HEK293 (cell line): Measurements from ENCODE around the gene LRP1-AS.

Experiments
- CTCF ChIA-PET: fragments of 350-600 bp; formaldehyde crosslinking; extraction: SDS; loops from one replicate; lab custom pipeline; 2021; ENCODE audit warnings: antibody characterized with exemption; lab: Yijun Ruan, JAX
- POLR2A ChIA-PET: fragments of 300-600 bp; formaldehyde crosslinking; extraction: SDS; loops from one replicate; lab custom pipeline; 2020; ENCODE audit warnings: antibody characterized with exemption, inconsistent platforms; lab: Yijun Ruan, JAX
- H3K27ac ChIP-seq: fragments of 200-500 bp; sonication (Bioruptor generic); 2 replicates; pipeline ENCODE4 v1.5.1; 2014; ENCODE audit warnings: low read depth, low read length, control low read depth, inconsistent platforms; ENCODE audit errors: extremely low read depth
- H3K36me3 ChIP-seq, 2 experiments: fragments of 200-500 bp in 1 of 2; sonication (Bioruptor generic) in 1 of 2; 1 replicate in 1 of 2; 2 replicates in 1 of 2; pipeline ENCODE4 v1.5.1; 2014 to 2017; ENCODE audit warnings: inconsistent platforms in 2 of 2, low read length in 2 of 2; ENCODE audit not compliant: control insufficient read depth in 2 of 2, insufficient read depth in 1 of 2
- H3K4me1 ChIP-seq: fragments of 200-500 bp; sonication (Bioruptor generic); 2 replicates; pipeline ENCODE4 v1.5.1; 2014; ENCODE audit warnings: mild to moderate bottlenecking, low read length, inconsistent platforms; ENCODE audit not compliant: control insufficient read depth, insufficient read depth
- H3K4me3 ChIP-seq: 2 replicates; pipeline ENCODE4 v1.5.1; 2011; ENCODE audit warnings: low read depth, mild to moderate bottlenecking, control low read depth, low read length, moderate library complexity
- H3K9me3 ChIP-seq: fragments of 200-500 bp; sonication (Bioruptor generic); 2 replicates; pipeline ENCODE4 v1.5.1; 2014; ENCODE audit warnings: low read depth, low read length, inconsistent platforms; ENCODE audit not compliant: control insufficient read depth, insufficient read depth
- EGR2 ChIP-seq: fragments of 450-650 bp; formaldehyde crosslinking; IDR thresholded peaks from 2 replicates; pipeline ENCODE4 v1.5.1; 2016; ENCODE audit warnings: low read depth, missing biosample characterization, missing genetic modification characterization
- GLI4 ChIP-seq: fragments of 450-650 bp; formaldehyde crosslinking; IDR thresholded peaks from 2 replicates; pipeline ENCODE4 v1.5.1; 2016; ENCODE audit warnings: missing biosample characterization, missing genetic modification characterization
- GLIS1 ChIP-seq: fragments of 450-650 bp; formaldehyde crosslinking; IDR thresholded peaks from 2 replicates; pipeline ENCODE4 v1.5.1; 2016; ENCODE audit warnings: missing biosample characterization, missing genetic modification characterization
- KLF16 ChIP-seq: fragments of 450-650 bp; formaldehyde crosslinking; IDR thresholded peaks from 2 replicates; pipeline ENCODE4 v1.5.1; 2017; ENCODE audit warnings: missing biosample characterization, missing genetic modification characterization
- KLF8 ChIP-seq: fragments of 450-650 bp; formaldehyde crosslinking; IDR thresholded peaks from 2 replicates; pipeline ENCODE4 v1.5.1; 2016; ENCODE audit warnings: missing biosample characterization, missing genetic modification characterization
- RBAK ChIP-seq: fragments of 450-650 bp; formaldehyde crosslinking; IDR thresholded peaks from 2 replicates; pipeline ENCODE4 v1.5.1; 2016; ENCODE audit warnings: missing biosample characterization, missing genetic modification characterization
- ZFHX2 ChIP-seq: fragments of 450-650 bp; formaldehyde crosslinking; conservative IDR thresholded peaks from 2 replicates; pipeline ENCODE4 v1.5.1; 2016; ENCODE audit warnings: missing biosample characterization, missing genetic modification characterization
- ZNF112 ChIP-seq: fragments of 450-650 bp; formaldehyde crosslinking; IDR thresholded peaks from 2 replicates; pipeline ENCODE4 v1.5.0; 2017; ENCODE audit warnings: missing biosample characterization, missing genetic modification characterization
- ZNF146 ChIP-seq: fragments of 450-650 bp; formaldehyde crosslinking; IDR thresholded peaks from 2 replicates; pipeline ENCODE4 v1.5.1; 2016; ENCODE audit warnings: missing biosample characterization, missing genetic modification characterization
- ZNF19 ChIP-seq: fragments of 450-650 bp; formaldehyde crosslinking; IDR thresholded peaks from 2 replicates; pipeline ENCODE4; 2016; ENCODE audit warnings: missing biosample characterization, missing genetic modification characterization, low read depth
- ZNF211 ChIP-seq: fragments of 450-650 bp; formaldehyde crosslinking; IDR thresholded peaks from 2 replicates; pipeline ENCODE4 v1.5.1; 2016; ENCODE audit warnings: low read depth, missing biosample characterization, missing genetic modification characterization
- ZNF394 ChIP-seq: fragments of 450-650 bp; formaldehyde crosslinking; IDR thresholded peaks from 2 replicates; pipeline ENCODE4 v1.5.1; 2016; ENCODE audit warnings: missing biosample characterization, missing genetic modification characterization, mild to moderate bottlenecking, moderate library complexity, borderline replicate concordance
- ZNF521 ChIP-seq: fragments of 450-650 bp; formaldehyde crosslinking; IDR thresholded peaks from 2 replicates; pipeline ENCODE4 v1.5.1; 2017; ENCODE audit warnings: missing biosample characterization, mild to moderate bottlenecking, missing genetic modification characterization
- ZNF544 ChIP-seq: fragments of 450-650 bp; formaldehyde crosslinking; IDR thresholded peaks from 2 replicates; pipeline ENCODE4 v1.5.0; 2017; ENCODE audit warnings: missing biosample characterization, missing genetic modification characterization
- ZNF596 ChIP-seq: fragments of 450-650 bp; IDR thresholded peaks from 2 replicates; pipeline ENCODE4 v1.5.0; 2018; ENCODE audit warnings: missing biosample characterization, mild to moderate bottlenecking, missing genetic modification characterization, moderate library complexity
- ZNF677 ChIP-seq: fragments of 450-650 bp; IDR thresholded peaks from 2 replicates; pipeline ENCODE4 v1.5.0; 2018; ENCODE audit warnings: missing biosample characterization, mild to moderate bottlenecking, missing genetic modification characterization, moderate library complexity
- ZXDB ChIP-seq: fragments of 450-650 bp; formaldehyde crosslinking; IDR thresholded peaks from 2 replicates; pipeline ENCODE4 v1.5.1; 2016; ENCODE audit warnings: missing biosample characterization, missing genetic modification characterization
- TF ChIP-seq, protein P1 (sequence below): fragments of 450-650 bp; formaldehyde crosslinking; IDR thresholded peaks from 2 replicates; pipeline ENCODE4 v1.5.1; 2016; ENCODE audit warnings: missing biosample characterization, missing genetic modification characterization, low read depth
- TF ChIP-seq, protein P2 (sequence below): fragments of 450-650 bp; formaldehyde crosslinking; IDR thresholded peaks from 2 replicates; pipeline ENCODE4 v1.5.1; 2016; ENCODE audit warnings: missing biosample characterization, missing genetic modification characterization
- TF ChIP-seq, protein P3 (sequence below): fragments of 450-650 bp; formaldehyde crosslinking; IDR thresholded peaks from 2 replicates; pipeline ENCODE4 v1.5.1; 2016; ENCODE audit warnings: missing biosample characterization, missing genetic modification characterization

Gene LRP1-AS

DNA sequence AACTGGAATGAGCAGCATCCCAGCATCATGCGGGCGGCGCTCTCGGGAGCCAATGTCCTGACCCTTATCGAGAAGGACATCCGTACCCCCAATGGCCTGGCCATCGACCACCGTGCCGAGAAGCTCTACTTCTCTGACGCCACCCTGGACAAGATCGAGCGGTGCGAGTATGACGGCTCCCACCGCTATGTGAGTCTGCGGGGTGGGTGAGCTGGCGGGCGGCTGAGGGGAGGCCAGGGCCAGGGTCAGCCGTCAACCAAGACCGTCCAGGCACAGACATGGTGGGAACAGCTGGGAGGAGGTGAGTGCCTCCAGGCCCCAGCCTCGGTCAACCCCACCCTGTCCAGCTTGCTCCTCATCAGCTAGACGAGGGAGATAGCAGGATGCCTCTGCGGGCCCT is 43.4 kb upstream of the LRP1-AS start (continued):
- TF ChIP-seq, protein P1, sequence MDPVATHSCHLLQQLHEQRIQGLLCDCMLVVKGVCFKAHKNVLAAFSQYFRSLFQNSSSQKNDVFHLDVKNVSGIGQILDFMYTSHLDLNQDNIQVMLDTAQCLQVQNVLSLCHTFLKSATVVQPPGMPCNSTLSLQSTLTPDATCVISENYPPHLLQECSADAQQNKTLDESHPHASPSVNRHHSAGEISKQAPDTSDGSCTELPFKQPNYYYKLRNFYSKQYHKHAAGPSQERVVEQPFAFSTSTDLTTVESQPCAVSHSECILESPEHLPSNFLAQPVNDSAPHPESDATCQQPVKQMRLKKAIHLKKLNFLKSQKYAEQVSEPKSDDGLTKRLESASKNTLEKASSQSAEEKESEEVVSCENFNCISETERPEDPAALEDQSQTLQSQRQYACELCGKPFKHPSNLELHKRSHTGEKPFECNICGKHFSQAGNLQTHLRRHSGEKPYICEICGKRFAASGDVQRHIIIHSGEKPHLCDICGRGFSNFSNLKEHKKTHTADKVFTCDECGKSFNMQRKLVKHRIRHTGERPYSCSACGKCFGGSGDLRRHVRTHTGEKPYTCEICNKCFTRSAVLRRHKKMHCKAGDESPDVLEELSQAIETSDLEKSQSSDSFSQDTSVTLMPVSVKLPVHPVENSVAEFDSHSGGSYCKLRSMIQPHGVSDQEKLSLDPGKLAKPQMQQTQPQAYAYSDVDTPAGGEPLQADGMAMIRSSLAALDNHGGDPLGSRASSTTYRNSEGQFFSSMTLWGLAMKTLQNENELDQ (tag by site-specific recombination), result no peak
- TF ChIP-seq, all 188 proteins: peak for 0

DNA sequence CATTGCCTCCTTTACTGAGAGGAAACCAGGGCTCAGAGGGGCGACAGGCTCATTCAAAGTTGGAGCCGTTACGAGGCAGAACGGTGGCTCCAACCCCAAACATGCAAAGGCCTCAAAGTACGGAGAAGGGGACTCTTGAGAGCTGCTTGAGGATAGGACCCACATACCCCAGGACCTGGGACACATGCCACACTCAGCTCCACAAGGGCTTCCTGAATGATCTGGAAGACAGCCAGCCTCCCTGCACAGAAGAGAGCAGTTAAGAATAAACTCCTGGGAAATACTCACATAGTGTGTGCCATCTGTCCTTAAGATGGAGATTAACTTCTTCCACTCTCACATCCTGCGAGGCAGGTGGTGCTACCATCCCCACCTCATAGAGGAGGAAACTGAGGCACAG is 42.6 kb upstream of the LRP1-AS start:
- CTCF ChIA-PET, result interaction anchor here (0.6 to 10.4 kb wide), 3 partner anchors 18 to 182 kb away, joined by 3 to 120 read pairs (median 3); no protein-coding TSS in a partner anchor
- Histone ChIP-seq H3K9me3 (no peaks in the 10 kb centered on the region), H3K36me3 (peaks cover 9 to 100% of the 10 kb centered on the region in 2 experiments; a peak in 2 of 3 replicates)

DNA sequence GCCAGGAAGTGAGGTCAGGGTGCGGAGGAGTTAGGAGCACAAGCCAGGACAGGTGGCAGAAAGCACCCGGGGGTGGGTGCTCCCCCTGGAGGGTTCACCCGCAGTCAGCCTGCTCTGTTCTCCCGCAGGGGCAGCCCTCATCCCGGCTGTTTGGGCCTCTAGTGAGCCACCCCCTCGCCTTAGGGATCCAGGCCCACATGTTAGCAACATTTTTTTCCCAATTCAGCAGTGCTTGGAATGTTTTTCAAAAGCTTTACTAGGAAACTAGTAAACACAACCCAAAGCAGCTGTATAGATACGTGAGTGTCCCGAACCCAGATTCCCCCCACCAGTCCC is 40.6 kb upstream of the LRP1-AS start:
- H3K4me3 ChIP-seq, result no peak overlapping the region
- TF ChIP-seq ZNF112 (tag by site-specific recombination), result no peak
- no peak for TF ChIP-seq ZNF146 (tag by site-specific recombination)
- peak; percentile 48 for TF ChIP-seq ZFHX2 (tag by site-specific recombination)
- no peak for TF ChIP-seq ZNF596 (tag by site-specific recombination)
- TF ChIP-seq ZNF521, result no peak
- peak; percentile 42 for TF ChIP-seq EGR2 (tag by site-specific recombination)
- TF ChIP-seq, protein P2, sequence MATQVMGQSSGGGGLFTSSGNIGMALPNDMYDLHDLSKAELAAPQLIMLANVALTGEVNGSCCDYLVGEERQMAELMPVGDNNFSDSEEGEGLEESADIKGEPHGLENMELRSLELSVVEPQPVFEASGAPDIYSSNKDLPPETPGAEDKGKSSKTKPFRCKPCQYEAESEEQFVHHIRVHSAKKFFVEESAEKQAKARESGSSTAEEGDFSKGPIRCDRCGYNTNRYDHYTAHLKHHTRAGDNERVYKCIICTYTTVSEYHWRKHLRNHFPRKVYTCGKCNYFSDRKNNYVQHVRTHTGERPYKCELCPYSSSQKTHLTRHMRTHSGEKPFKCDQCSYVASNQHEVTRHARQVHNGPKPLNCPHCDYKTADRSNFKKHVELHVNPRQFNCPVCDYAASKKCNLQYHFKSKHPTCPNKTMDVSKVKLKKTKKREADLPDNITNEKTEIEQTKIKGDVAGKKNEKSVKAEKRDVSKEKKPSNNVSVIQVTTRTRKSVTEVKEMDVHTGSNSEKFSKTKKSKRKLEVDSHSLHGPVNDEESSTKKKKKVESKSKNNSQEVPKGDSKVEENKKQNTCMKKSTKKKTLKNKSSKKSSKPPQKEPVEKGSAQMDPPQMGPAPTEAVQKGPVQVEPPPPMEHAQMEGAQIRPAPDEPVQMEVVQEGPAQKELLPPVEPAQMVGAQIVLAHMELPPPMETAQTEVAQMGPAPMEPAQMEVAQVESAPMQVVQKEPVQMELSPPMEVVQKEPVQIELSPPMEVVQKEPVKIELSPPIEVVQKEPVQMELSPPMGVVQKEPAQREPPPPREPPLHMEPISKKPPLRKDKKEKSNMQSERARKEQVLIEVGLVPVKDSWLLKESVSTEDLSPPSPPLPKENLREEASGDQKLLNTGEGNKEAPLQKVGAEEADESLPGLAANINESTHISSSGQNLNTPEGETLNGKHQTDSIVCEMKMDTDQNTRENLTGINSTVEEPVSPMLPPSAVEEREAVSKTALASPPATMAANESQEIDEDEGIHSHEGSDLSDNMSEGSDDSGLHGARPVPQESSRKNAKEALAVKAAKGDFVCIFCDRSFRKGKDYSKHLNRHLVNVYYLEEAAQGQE (tag by site-specific recombination), result no peak
- TF ChIP-seq GLIS1, result no peak
- TF ChIP-seq ZXDB (tag by site-specific recombination), result no peak
- TF ChIP-seq RBAK (tag by site-specific recombination), result no peak
- TF ChIP-seq, protein P3, sequence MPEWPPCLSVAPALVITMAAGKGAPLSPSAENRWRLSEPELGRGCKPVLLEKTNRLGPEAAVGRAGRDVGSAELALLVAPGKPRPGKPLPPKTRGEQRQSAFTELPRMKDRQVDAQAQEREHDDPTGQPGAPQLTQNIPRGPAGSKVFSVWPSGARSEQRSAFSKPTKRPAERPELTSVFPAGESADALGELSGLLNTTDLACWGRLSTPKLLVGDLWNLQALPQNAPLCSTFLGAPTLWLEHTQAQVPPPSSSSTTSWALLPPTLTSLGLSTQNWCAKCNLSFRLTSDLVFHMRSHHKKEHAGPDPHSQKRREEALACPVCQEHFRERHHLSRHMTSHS (tag by site-specific recombination), result no peak
- H3K4me1 ChIP-seq, result no peaks in the 10 kb centered on the region
- H3K9me3 ChIP-seq, result no peaks in the 10 kb centered on the region
- ChIA-PET CTCF (interaction anchor here (0.6 to 10.4 kb wide), 7 partner anchors 9 to 186 kb away, joined by 3 to 141 read pairs (median 5); partner anchors contain the start of gene LRP1), POLR2A (no interaction called here)
- H3K36me3 ChIP-seq, result peaks cover 9 to 100% of the 10 kb centered on the region in 2 experiments; a peak in 2 of 3 replicates
- no peak overlapping the region for H3K27ac ChIP-seq

More for the DNA sequence above, 42.6 kb upstream of the LRP1-AS start:
- H3K27ac ChIP-seq, result no peak overlapping the region
- POLR2A ChIA-PET, result no interaction called here
- no peak for TF ChIP-seq ZNF394 (tag by site-specific recombination)
- TF ChIP-seq ZNF211 (tag by site-specific recombination), result no peak
- no peak for TF ChIP-seq KLF16 (tag by site-specific recombination)
- no peak for TF ChIP-seq KLF8 (tag by site-specific recombination)
- no peak for TF ChIP-seq GLI4 (tag by site-specific recombination)
- no peak for TF ChIP-seq ZNF112 (tag by site-specific recombination)
- TF ChIP-seq ZNF544 (tag by site-specific recombination), result no peak
- no peak for TF ChIP-seq ZNF677 (tag by site-specific recombination)
- TF ChIP-seq ZNF19 (tag by site-specific recombination), result no peak
- no peak overlapping the region for H3K4me3 ChIP-seq
- H3K4me1 ChIP-seq, result no peaks in the 10 kb centered on the region
